ENCODE data around the gene FIP1L1.

Gene FIP1L1

GRCh38 chr4:53361451-53361850, 16.0 kb upstream of the FIP1L1 start:
- no peaks in the 10 kb centered on the region for H3K9me3 ChIP-seq (ENCODE audit: control insufficient read depth, low read length)
- WGBS, 2 experiments (ENCODE audit: insufficient coverage in 2 of 2), result 71 to 100% methylated on average over 1 of the region's 3 CpGs
- H3K27ac ChIP-seq (ENCODE audit: low read depth, low read length, severe bottlenecking), result no peak overlapping the region
- H3K4me3 ChIP-seq (ENCODE audit: extremely low read depth, insufficient read depth, low read length, poor library complexity, severe bottlenecking), result no peak overlapping the region
- no peaks in the 10 kb centered on the region for H3K4me1 ChIP-seq (ENCODE audit: control insufficient read depth, insufficient read depth, low read length, poor library complexity, severe bottlenecking)
- H3K36me3 ChIP-seq (ENCODE audit: control insufficient read depth, insufficient read depth, low read length), result no peaks in the 10 kb centered on the region

DNA sequence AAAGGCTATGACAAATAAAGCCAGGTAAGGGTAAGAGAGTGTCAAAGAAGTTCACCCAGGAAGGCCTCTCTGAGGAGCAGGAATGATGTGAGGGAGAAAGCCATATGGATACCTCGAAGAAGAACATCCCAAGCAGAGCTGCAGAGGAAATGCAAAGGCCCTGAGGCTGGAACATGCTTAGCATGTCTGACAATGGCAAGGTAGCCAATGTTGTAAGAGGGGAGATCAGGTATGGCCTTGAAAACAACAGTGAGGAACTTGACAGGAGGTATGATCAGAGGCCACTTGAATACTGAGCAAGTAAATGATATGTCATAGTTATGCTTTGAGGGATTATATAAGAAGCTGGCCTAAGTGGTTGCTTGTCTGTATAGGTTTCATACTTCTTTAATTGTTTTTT, 15.3 kb upstream of the FIP1L1 start:
- Histone ChIP-seq H3K4me3 (ENCODE audit: extremely low read depth, insufficient read depth, low read length, poor library complexity, severe bottlenecking) (no peak overlapping the region), H3K27ac (ENCODE audit: low read depth, low read length, severe bottlenecking) (no peak overlapping the region), H3K4me1 (ENCODE audit: control insufficient read depth, insufficient read depth, low read length, poor library complexity, severe bottlenecking) (no peaks in the 10 kb centered on the region), H3K9me3 (ENCODE audit: control insufficient read depth, low read length) (no peaks in the 10 kb centered on the region), H3K36me3 (ENCODE audit: control insufficient read depth, insufficient read depth, low read length) (no peaks in the 10 kb centered on the region)
- WGBS, 2 experiments (ENCODE audit: insufficient coverage in 2 of 2), result 83 to 89% methylated on average over 1 of the region's 1 CpG

GRCh38 chr4:53364624-53365023, 12.8 kb upstream of the FIP1L1 start:
- no peaks in the 10 kb centered on the region for H3K9me3 ChIP-seq (ENCODE audit: control insufficient read depth, low read length)
- H3K36me3 ChIP-seq (ENCODE audit: control insufficient read depth, insufficient read depth, low read length), result no peaks in the 10 kb centered on the region
- no peaks in the 10 kb centered on the region for H3K4me1 ChIP-seq (ENCODE audit: control insufficient read depth, insufficient read depth, low read length, poor library complexity, severe bottlenecking)
- no CpG with 5 or more reads among the region's 3 CpGs for WGBS, 2 experiments (ENCODE audit: insufficient coverage in 2 of 2)
- no peak overlapping the region for H3K27ac ChIP-seq (ENCODE audit: low read depth, low read length, severe bottlenecking)
- H3K4me3 ChIP-seq (ENCODE audit: extremely low read depth, insufficient read depth, low read length, poor library complexity, severe bottlenecking), result peak overlapping the region; percentile 89

- Histone ChIP-seq H3K4me1 (ENCODE audit: control insufficient read depth, insufficient read depth, low read length, poor library complexity, severe bottlenecking) (no peaks in the 10 kb centered on the region), H3K4me3 (ENCODE audit: extremely low read depth, insufficient read depth, low read length, poor library complexity, severe bottlenecking) (peak overlapping the region; percentile 89), H3K9me3 (ENCODE audit: control insufficient read depth, low read length) (no peaks in the 10 kb centered on the region), H3K36me3 (ENCODE audit: control insufficient read depth, insufficient read depth, low read length) (no peaks in the 10 kb centered on the region), H3K27ac (ENCODE audit: low read depth, low read length, severe bottlenecking) (no peak overlapping the region)
- 0 to 4% methylated on average over 3 to 8 of the region's 8 CpGs for WGBS, 2 experiments (ENCODE audit: insufficient coverage in 2 of 2)
Observed at GRCh38 chr4:53365121-53365485, 12.3 kb upstream of the FIP1L1 start.

DNA sequence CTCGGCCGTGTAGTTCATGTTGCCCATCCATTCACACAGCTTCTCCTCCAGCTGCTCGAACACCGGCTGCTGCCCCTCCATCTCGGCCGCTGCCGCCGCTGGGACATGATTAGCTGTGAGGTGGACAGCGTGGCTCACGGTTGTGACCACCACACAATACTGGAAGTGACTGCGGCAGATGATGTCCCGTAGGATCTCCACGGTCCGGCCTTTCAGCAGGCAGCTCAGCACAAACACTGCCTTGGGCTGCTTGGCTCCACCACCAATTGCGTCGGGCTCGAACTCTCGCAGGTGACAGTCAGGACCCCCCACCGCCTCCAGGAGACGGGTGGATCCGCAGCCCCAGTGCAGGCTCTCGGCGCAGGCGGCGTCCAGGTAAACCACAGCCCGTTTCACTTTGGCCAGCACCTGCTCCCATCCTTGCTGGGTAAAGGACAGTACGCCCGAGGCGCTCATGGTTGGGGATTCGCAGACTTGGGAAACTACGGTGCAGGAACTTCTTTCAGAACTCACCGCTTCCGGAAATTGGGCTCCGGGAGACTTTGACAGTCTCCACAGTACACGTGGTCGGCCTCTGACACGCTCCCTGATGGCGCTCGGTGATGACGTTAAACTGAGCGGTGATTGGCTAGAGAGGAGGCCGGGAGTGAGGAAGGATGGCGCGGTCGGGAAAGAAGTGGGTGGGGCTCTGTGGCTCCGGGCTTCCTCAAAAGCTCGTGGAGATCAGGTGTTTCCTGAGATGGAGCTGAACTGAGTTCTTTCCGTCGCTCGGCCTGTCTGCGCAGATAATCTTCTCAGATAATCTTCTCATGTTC, 11.7 kb upstream of the FIP1L1 start, which contains the start of gene SCFD2:
TSS of gene SCFD2 (minus strand) at position 576 of the 815 bp plus-strand sequence.
- Histone ChIP-seq H3K9me3 (ENCODE audit: control insufficient read depth, low read length) (no peaks in the 10 kb centered on the region), H3K4me3 (ENCODE audit: extremely low read depth, insufficient read depth, low read length, poor library complexity, severe bottlenecking) (peak within 1 kb of the TSS; percentile 89), H3K27ac (ENCODE audit: low read depth, low read length, severe bottlenecking) (no peak within 1 kb of the TSS), H3K4me1 (ENCODE audit: control insufficient read depth, insufficient read depth, low read length, poor library complexity, severe bottlenecking) (no peaks in the 10 kb centered on the region), H3K36me3 (ENCODE audit: control insufficient read depth, insufficient read depth, low read length) (no peaks in the 10 kb centered on the region)
- WGBS, 2 experiments (ENCODE audit: insufficient coverage in 2 of 2), result 0 to 1% methylated on average over 44 to 45 of the region's 51 CpGs

DNA sequence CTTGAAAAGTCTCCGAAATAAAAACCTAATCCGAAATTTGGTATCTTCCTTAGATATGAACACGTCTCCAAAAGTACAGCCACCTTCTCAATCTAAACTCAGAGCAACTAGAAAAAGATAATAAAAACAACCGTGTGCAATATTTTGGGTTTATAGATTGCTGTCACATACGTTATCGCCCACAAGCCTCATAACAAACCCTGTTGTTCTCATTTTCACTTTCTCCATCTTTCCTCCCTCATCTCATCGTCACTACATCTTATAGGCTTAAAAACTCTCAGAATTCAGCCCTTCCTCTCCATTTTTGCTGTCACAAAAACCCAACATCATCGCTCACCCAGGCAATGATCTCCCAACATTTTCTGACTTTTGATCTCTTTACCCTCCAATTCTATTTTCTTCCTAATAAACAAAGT, 11.1 kb upstream of the FIP1L1 start:
- Histone ChIP-seq H3K4me3 (ENCODE audit: extremely low read depth, insufficient read depth, low read length, poor library complexity, severe bottlenecking) (peak overlapping the region; percentile 89), H3K4me1 (ENCODE audit: control insufficient read depth, insufficient read depth, low read length, poor library complexity, severe bottlenecking) (no peaks in the 10 kb centered on the region), H3K27ac (ENCODE audit: low read depth, low read length, severe bottlenecking) (no peak overlapping the region), H3K36me3 (ENCODE audit: control insufficient read depth, insufficient read depth, low read length) (no peaks in the 10 kb centered on the region), H3K9me3 (ENCODE audit: control insufficient read depth, low read length) (no peaks in the 10 kb centered on the region)
- WGBS, 2 experiments (ENCODE audit: insufficient coverage in 2 of 2), result 54 to 61% methylated on average over 4 to 6 of the region's 8 CpGs

GRCh38 chr4:53367721-53368120, 9.7 kb upstream of the FIP1L1 start:
- 88 to 97% methylated on average over 2 of the region's 2 CpGs for WGBS, 2 experiments (ENCODE audit: insufficient coverage in 2 of 2)
- no peaks in the 10 kb centered on the region for H3K4me1 ChIP-seq (ENCODE audit: control insufficient read depth, insufficient read depth, low read length, poor library complexity, severe bottlenecking)

DNA sequence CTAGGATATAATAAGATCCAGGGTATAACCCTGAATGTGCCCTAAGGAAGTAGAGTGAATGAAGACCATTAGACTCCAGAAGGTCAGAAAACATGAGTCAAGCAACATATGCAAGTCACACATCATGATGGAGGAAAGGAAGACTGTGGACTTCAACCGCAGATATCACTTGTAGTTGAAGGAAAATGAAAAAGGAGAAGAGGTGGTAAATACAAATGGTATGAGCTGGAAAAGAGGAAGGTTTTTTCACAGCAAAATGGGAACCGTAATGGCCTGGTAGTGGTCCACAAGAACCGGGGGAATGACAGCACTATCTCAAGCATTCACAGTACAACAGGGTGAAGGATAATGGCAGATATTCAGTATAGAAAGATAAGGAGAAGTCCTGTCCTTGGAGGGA, 6.4 kb upstream of the FIP1L1 start:
- no peak overlapping the region for H3K27ac ChIP-seq (ENCODE audit: low read depth, low read length, severe bottlenecking)
- H3K4me1 ChIP-seq (ENCODE audit: control insufficient read depth, insufficient read depth, low read length, poor library complexity, severe bottlenecking), result no peaks in the 10 kb centered on the region
- no peak overlapping the region for H3K4me3 ChIP-seq (ENCODE audit: extremely low read depth, insufficient read depth, low read length, poor library complexity, severe bottlenecking)
- no peaks in the 10 kb centered on the region for H3K9me3 ChIP-seq (ENCODE audit: control insufficient read depth, low read length)
- H3K36me3 ChIP-seq (ENCODE audit: control insufficient read depth, insufficient read depth, low read length), result no peaks in the 10 kb centered on the region
- 100% methylated on average over 1 to 2 of the region's 3 CpGs for WGBS, 2 experiments (ENCODE audit: insufficient coverage in 2 of 2)

More at GRCh38 chr4:53367721-53368120, 9.7 kb upstream of the FIP1L1 start:
- no peaks in the 10 kb centered on the region for H3K9me3 ChIP-seq (ENCODE audit: control insufficient read depth, low read length)
- no peak overlapping the region for H3K27ac ChIP-seq (ENCODE audit: low read depth, low read length, severe bottlenecking)
- no peak overlapping the region for H3K4me3 ChIP-seq (ENCODE audit: extremely low read depth, insufficient read depth, low read length, poor library complexity, severe bottlenecking)
- H3K36me3 ChIP-seq (ENCODE audit: control insufficient read depth, insufficient read depth, low read length), result no peaks in the 10 kb centered on the region

DNA sequence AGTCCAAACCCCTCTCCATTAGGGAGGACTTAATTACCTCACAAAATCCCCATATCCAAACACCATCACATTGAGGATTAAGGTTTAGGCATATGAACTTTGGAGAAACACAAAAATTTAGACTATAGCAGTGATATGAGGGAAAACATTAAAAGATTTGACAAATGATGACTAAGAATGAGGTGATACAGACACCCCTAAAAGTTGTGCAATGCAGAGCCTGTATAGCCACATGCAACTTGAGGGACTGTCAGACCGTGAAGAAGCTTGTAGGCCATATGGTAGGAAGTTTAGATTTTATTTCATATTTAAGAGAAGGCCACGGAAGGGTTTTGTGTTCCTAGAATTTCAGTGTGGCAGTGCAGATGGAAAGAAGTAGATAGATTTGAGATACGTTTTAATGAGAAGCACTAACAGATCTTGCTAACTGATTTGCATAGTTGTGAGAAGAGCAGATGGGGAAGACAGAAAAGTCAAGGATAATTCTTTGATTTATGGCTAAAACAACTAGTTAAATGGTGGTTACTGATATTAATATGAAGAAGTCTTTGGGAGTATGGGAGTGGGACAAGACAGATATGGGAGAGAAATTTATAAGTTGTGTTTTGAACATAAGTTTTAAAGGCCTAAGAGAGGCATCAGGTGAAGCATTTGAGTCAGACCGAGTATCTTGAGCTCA, 5.5 kb upstream of the FIP1L1 start:
- H3K4me1 ChIP-seq (ENCODE audit: control insufficient read depth, insufficient read depth, low read length, poor library complexity, severe bottlenecking), result no peaks in the 10 kb centered on the region
- H3K4me3 ChIP-seq (ENCODE audit: extremely low read depth, insufficient read depth, low read length, poor library complexity, severe bottlenecking), result no peak overlapping the region
- WGBS, 2 experiments (ENCODE audit: insufficient coverage in 2 of 2), result 79 to 87% methylated on average over 4 of the region's 4 CpGs
- H3K27ac ChIP-seq (ENCODE audit: low read depth, low read length, severe bottlenecking), result no peak overlapping the region
- H3K36me3 ChIP-seq (ENCODE audit: control insufficient read depth, insufficient read depth, low read length), result no peaks in the 10 kb centered on the region
- no peaks in the 10 kb centered on the region for H3K9me3 ChIP-seq (ENCODE audit: control insufficient read depth, low read length)

DNA sequence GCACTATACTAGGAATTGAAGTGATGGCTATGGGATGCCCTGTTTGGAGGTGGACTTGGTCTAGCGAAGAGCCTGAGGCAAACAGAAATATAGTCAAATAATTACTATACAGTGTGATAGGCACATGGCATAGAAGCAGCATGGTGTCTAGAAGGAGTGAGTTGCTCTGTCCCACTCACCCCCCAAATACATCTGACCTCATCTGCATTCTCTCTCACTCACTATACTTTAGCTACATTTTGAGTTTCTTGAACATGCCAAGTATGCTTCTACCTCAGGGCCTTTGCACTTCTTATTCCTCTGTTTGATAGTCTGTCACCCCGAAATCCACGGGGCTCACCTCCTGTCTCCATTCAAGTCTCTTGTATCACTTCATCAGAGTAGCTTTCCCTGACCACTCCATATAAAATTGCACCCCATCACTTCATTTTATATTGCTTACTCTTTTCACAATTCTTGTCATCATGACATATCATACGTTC, 2.6 kb upstream of the FIP1L1 start:
- Histone ChIP-seq H3K36me3 (ENCODE audit: control insufficient read depth, insufficient read depth, low read length) (peaks cover 3% of the 10 kb centered on the region), H3K4me1 (ENCODE audit: control insufficient read depth, insufficient read depth, low read length, poor library complexity, severe bottlenecking) (no peaks in the 10 kb centered on the region), H3K4me3 (ENCODE audit: extremely low read depth, insufficient read depth, low read length, poor library complexity, severe bottlenecking) (no peak overlapping the region), H3K9me3 (ENCODE audit: control insufficient read depth, low read length) (no peaks in the 10 kb centered on the region), H3K27ac (ENCODE audit: low read depth, low read length, severe bottlenecking) (no peak overlapping the region)
- 62 to 80% methylated on average over 2 of the region's 4 CpGs for WGBS, 2 experiments (ENCODE audit: insufficient coverage in 2 of 2)

GRCh38 chr4:53376900-53377299, 541 bp upstream of the FIP1L1 start:
- no peaks in the 10 kb centered on the region for H3K9me3 ChIP-seq (ENCODE audit: control insufficient read depth, low read length)
- H3K4me3 ChIP-seq (ENCODE audit: extremely low read depth, insufficient read depth, low read length, poor library complexity, severe bottlenecking), result peak overlapping the region; percentile 83
- 67% methylated on average over 3 of the region's 5 CpGs; no CpG with 5 or more reads in 1 of the 2 experiments for WGBS, 2 experiments (ENCODE audit: insufficient coverage in 2 of 2)
- H3K4me1 ChIP-seq (ENCODE audit: control insufficient read depth, insufficient read depth, low read length, poor library complexity, severe bottlenecking), result no peaks in the 10 kb centered on the region
- H3K27ac ChIP-seq (ENCODE audit: low read depth, low read length, severe bottlenecking), result no peak overlapping the region
- H3K36me3 ChIP-seq (ENCODE audit: control insufficient read depth, insufficient read depth, low read length), result peaks cover 9% of the 10 kb centered on the region
